ENCODE data around the gene ATP5F1D. TPM values are rescaled to one million over a fixed set of nuclear protein-coding genes. Genes with fewer than 3 reads are reported as not detected.

The ATP5F1D gene
- total and polyA plus RNA-seq, 5 donors from 2014 or later: 124 to 236 (median 220) TPM

- Histone ChIP-seq H3K36me3 (ENCODE audit: control insufficient read depth, insufficient read depth, low read length) (peaks cover 3% of the 10 kb centered on the region), H3K27ac (ENCODE audit: insufficient read depth, low read length, poor library complexity, severe bottlenecking) (no peak overlapping the region), H3K9me3 (ENCODE audit: control insufficient read depth in 2 of 2, low read length in 2 of 2) (no peaks in the 10 kb centered on the region), H3K4me1 (ENCODE audit: control insufficient read depth, insufficient read depth, low read length, poor library complexity, severe bottlenecking) (peaks cover 69% of the 10 kb centered on the region), H3K27me3 (ENCODE audit: control insufficient read depth, insufficient read depth, low read length) (no peaks in the 10 kb centered on the region), H3K4me3 (ENCODE audit: low read depth, low read length) (no peak overlapping the region)
- Mint-ChIP-seq H3K36me3 (peaks cover 11% of the 10 kb centered on the region), H3K9me3 (no peaks in the 10 kb centered on the region), H3K27me3 (peaks cover 4% of the 10 kb centered on the region), H3K27ac (peak overlapping the region in 1 of 3 donors; percentile 88), H3K4me3 (peak overlapping the region in 3 of 4 donors; percentile 50 to 64 (median 58)), H3K4me1 (peaks cover 6 to 51% (median 16%) of the 10 kb centered on the region in 4 donors)
- ATAC-seq (ENCODE audit: low read depth in 2 of 2) (no peak), DNase-seq (no peak)
These were observed 31.4 kb upstream of the ATP5F1D start for GRCh38 chr19:1210227-1210538.

- no peaks in the 10 kb centered on the region for H3K9me3 Mint-ChIP-seq
- H3K27me3 ChIP-seq (ENCODE audit: control insufficient read depth, insufficient read depth, low read length): no peaks in the 10 kb centered on the region
- ATAC-seq (ENCODE audit: low read depth in 2 of 2) (no peak), DNase-seq (no peak)
- peaks cover 6 to 57% (median 18%) of the 10 kb centered on the region in 4 donors for H3K4me1 Mint-ChIP-seq
- peaks cover 11% of the 10 kb centered on the region for H3K36me3 Mint-ChIP-seq
- no peaks in the 10 kb centered on the region for H3K9me3 ChIP-seq (ENCODE audit: control insufficient read depth in 2 of 2, low read length in 2 of 2)
- H3K4me3 Mint-ChIP-seq: peak overlapping the region in 2 of 4 donors; percentile 38 to 65
- no peak overlapping the region for H3K27ac ChIP-seq (ENCODE audit: insufficient read depth, low read length, poor library complexity, severe bottlenecking)
- peaks cover 7% of the 10 kb centered on the region for H3K36me3 ChIP-seq (ENCODE audit: control insufficient read depth, insufficient read depth, low read length)
- H3K27ac Mint-ChIP-seq: peak overlapping the region in 1 of 3 donors; percentile 36
- peaks cover 4% of the 10 kb centered on the region for H3K27me3 Mint-ChIP-seq
- peaks cover 64% of the 10 kb centered on the region for H3K4me1 ChIP-seq (ENCODE audit: control insufficient read depth, insufficient read depth, low read length, poor library complexity, severe bottlenecking)
- H3K4me3 ChIP-seq (ENCODE audit: low read depth, low read length): no peak overlapping the region
These were observed 29.9 kb upstream of the ATP5F1D start for GRCh38 chr19:1211494-1212234.

- Histone ChIP-seq H3K27me3 (ENCODE audit: control insufficient read depth, insufficient read depth, low read length) (no peaks in the 10 kb centered on the region), H3K4me1 (ENCODE audit: control insufficient read depth, insufficient read depth, low read length, poor library complexity, severe bottlenecking) (peaks cover 44% of the 10 kb centered on the region), H3K9me3 (ENCODE audit: control insufficient read depth in 2 of 2, low read length in 2 of 2) (no peaks in the 10 kb centered on the region), H3K36me3 (ENCODE audit: control insufficient read depth, insufficient read depth, low read length) (peaks cover 7% of the 10 kb centered on the region), H3K4me3 (ENCODE audit: low read depth, low read length) (peak overlapping the region; percentile 59), H3K27ac (ENCODE audit: insufficient read depth, low read length, poor library complexity, severe bottlenecking) (peak overlapping the region; percentile 85)
- no peaks in the 10 kb centered on the region for H3K9me3 Mint-ChIP-seq
- peak overlapping the region; percentile 99 for H3K27ac Mint-ChIP-seq
- peak overlapping the region; percentile 70 to 97 (median 88) for H3K4me3 Mint-ChIP-seq
- peaks cover 6 to 51% (median 16%) of the 10 kb centered on the region in 4 donors for H3K4me1 Mint-ChIP-seq
- peaks cover 4% of the 10 kb centered on the region for H3K27me3 Mint-ChIP-seq
- DNase-seq (peak; percentile 46 to 82 (median 64)), ATAC-seq (ENCODE audit: low read depth in 2 of 2) (peak; percentile 79 to 81)
- H3K36me3 Mint-ChIP-seq: peaks cover 11% of the 10 kb centered on the region
These were observed 27.9 kb upstream of the ATP5F1D start for GRCh38 chr19:1213391-1214286.

GRCh38 chr19:1214299-1214861 is 27.2 kb upstream of the ATP5F1D start:
- Histone ChIP-seq H3K4me3 (ENCODE audit: low read depth, low read length) (no peak overlapping the region), H3K9me3 (ENCODE audit: control insufficient read depth in 2 of 2, low read length in 2 of 2) (no peaks in the 10 kb centered on the region), H3K4me1 (ENCODE audit: control insufficient read depth, insufficient read depth, low read length, poor library complexity, severe bottlenecking) (peaks cover 37% of the 10 kb centered on the region), H3K27me3 (ENCODE audit: control insufficient read depth, insufficient read depth, low read length) (no peaks in the 10 kb centered on the region), H3K27ac (ENCODE audit: insufficient read depth, low read length, poor library complexity, severe bottlenecking) (peak overlapping the region; percentile 85), H3K36me3 (ENCODE audit: control insufficient read depth, insufficient read depth, low read length) (peaks cover 7% of the 10 kb centered on the region)
- H3K27ac Mint-ChIP-seq: peak overlapping the region; percentile 99
- H3K4me1 Mint-ChIP-seq: peaks cover 6 to 47% (median 16%) of the 10 kb centered on the region in 4 donors
- ATAC-seq (ENCODE audit: low read depth in 2 of 2): no peak
- H3K4me3 Mint-ChIP-seq: peak overlapping the region; percentile 70 to 97 (median 88)
- H3K9me3 Mint-ChIP-seq: no peaks in the 10 kb centered on the region
- DNase-seq: no peak
- peaks cover 11% of the 10 kb centered on the region for H3K36me3 Mint-ChIP-seq
- H3K27me3 Mint-ChIP-seq: peaks cover 4% of the 10 kb centered on the region

- H3K9me3 ChIP-seq (ENCODE audit: control insufficient read depth in 2 of 2, low read length in 2 of 2): no peaks in the 10 kb centered on the region
- H3K27ac ChIP-seq (ENCODE audit: insufficient read depth, low read length, poor library complexity, severe bottlenecking): peak overlapping the region; percentile 85
- no peak overlapping the region for H3K4me3 ChIP-seq (ENCODE audit: low read depth, low read length)
- Mint-ChIP-seq H3K27me3 (peaks cover 4% of the 10 kb centered on the region), H3K4me3 (no peak overlapping the region), H3K9me3 (no peaks in the 10 kb centered on the region), H3K27ac (no peak overlapping the region), H3K36me3 (peaks cover 11% of the 10 kb centered on the region), H3K4me1 (peaks cover 6 to 40% (median 15%) of the 10 kb centered on the region in 4 donors)
- peaks cover 6% of the 10 kb centered on the region for H3K36me3 ChIP-seq (ENCODE audit: control insufficient read depth, insufficient read depth, low read length)
- DNase-seq: no peak
- ATAC-seq (ENCODE audit: low read depth in 2 of 2): no peak
- peaks cover 29% of the 10 kb centered on the region for H3K4me1 ChIP-seq (ENCODE audit: control insufficient read depth, insufficient read depth, low read length, poor library complexity, severe bottlenecking)
- no peaks in the 10 kb centered on the region for H3K27me3 ChIP-seq (ENCODE audit: control insufficient read depth, insufficient read depth, low read length)
These were observed 26.5 kb upstream of the ATP5F1D start for GRCh38 chr19:1214862-1215731.

- peaks cover 4% of the 10 kb centered on the region for H3K27me3 Mint-ChIP-seq
- peaks cover 6 to 30% (median 13%) of the 10 kb centered on the region in 4 donors for H3K4me1 Mint-ChIP-seq
- no peaks in the 10 kb centered on the region for H3K27me3 ChIP-seq (ENCODE audit: control insufficient read depth, insufficient read depth, low read length)
- peaks cover 8% of the 10 kb centered on the region for H3K36me3 Mint-ChIP-seq
- H3K27ac Mint-ChIP-seq: peak overlapping the region in 1 of 3 donors; percentile 38
- no peaks in the 10 kb centered on the region for H3K9me3 Mint-ChIP-seq
- ATAC-seq (ENCODE audit: low read depth in 2 of 2) (no peak), DNase-seq (no peak)
- H3K4me3 Mint-ChIP-seq: peak overlapping the region in 2 of 4 donors; percentile 29 to 65
- H3K27ac ChIP-seq (ENCODE audit: insufficient read depth, low read length, poor library complexity, severe bottlenecking): no peak overlapping the region
- peaks cover 11% of the 10 kb centered on the region for H3K36me3 ChIP-seq (ENCODE audit: control insufficient read depth, insufficient read depth, low read length)
- no peak overlapping the region for H3K4me3 ChIP-seq (ENCODE audit: low read depth, low read length)
- H3K4me1 ChIP-seq (ENCODE audit: control insufficient read depth, insufficient read depth, low read length, poor library complexity, severe bottlenecking): peaks cover 17% of the 10 kb centered on the region
- H3K9me3 ChIP-seq (ENCODE audit: control insufficient read depth in 2 of 2, low read length in 2 of 2): no peaks in the 10 kb centered on the region
These were observed 24.8 kb upstream of the ATP5F1D start for GRCh38 chr19:1216756-1217155.

GRCh38 chr19:1217366-1217765 is 24.2 kb upstream of the ATP5F1D start:
- peaks cover 8% of the 10 kb centered on the region for H3K36me3 Mint-ChIP-seq
- Histone ChIP-seq H3K9me3 (ENCODE audit: control insufficient read depth in 2 of 2, low read length in 2 of 2) (no peaks in the 10 kb centered on the region), H3K36me3 (ENCODE audit: control insufficient read depth, insufficient read depth, low read length) (peaks cover 11% of the 10 kb centered on the region), H3K27me3 (ENCODE audit: control insufficient read depth, insufficient read depth, low read length) (no peaks in the 10 kb centered on the region), H3K4me1 (ENCODE audit: control insufficient read depth, insufficient read depth, low read length, poor library complexity, severe bottlenecking) (peaks cover 14% of the 10 kb centered on the region), H3K27ac (ENCODE audit: insufficient read depth, low read length, poor library complexity, severe bottlenecking) (no peak overlapping the region), H3K4me3 (ENCODE audit: low read depth, low read length) (no peak overlapping the region)
- peak overlapping the region in 1 of 3 donors; percentile 7 for H3K27ac Mint-ChIP-seq
- DNase-seq (no peak), ATAC-seq (ENCODE audit: low read depth in 2 of 2) (no peak)
- peaks cover 4% of the 10 kb centered on the region for H3K27me3 Mint-ChIP-seq
- H3K4me3 Mint-ChIP-seq: peak overlapping the region in 1 of 4 donors; percentile 29
- no peaks in the 10 kb centered on the region for H3K9me3 Mint-ChIP-seq
- H3K4me1 Mint-ChIP-seq: peaks cover 6 to 27% (median 13%) of the 10 kb centered on the region in 4 donors

Data from CD4-positive, CD25-positive, alpha-beta regulatory T cell (primary cell).